Measurements from ENCODE around the gene NOP56.

- TF ChIP-seq POLR2A (IDR thresholded peaks at IDR 0.05) = no peak
- no peak for TF ChIP-seq CTCF (IDR thresholded peaks at IDR 0.05)
- no peak for TF ChIP-seq EP300 (IDR thresholded peaks at IDR 0.05)
Observed at GRCh38 chr20:2619337-2619736, 33.1 kb upstream of the NOP56 start.
